GM18505 (cell line): ENCODE measurements around the gene COPS6.
A peak's percentile ranks its signal among the peaks of the same experiment; 100 is the strongest.

Source experiments
- ATAC-seq: cut with Tn5 transposase; IDR thresholded peaks from one replicate; pipeline ENCODE4 v1.9.1; 2021; ENCODE audit not compliant: unreplicated experiment
- POLR2A ChIP-seq: IDR thresholded peaks from 4 replicates; pipeline ENCODE4 v1.6.1; 2011; ENCODE audit warnings: borderline replicate concordance; ENCODE audit not compliant: insufficient read depth, insufficient read length; ENCODE audit errors: extremely low read depth

COPS6 gene

GRCh38 chr7:100088621-100089457 lies at the start of gene COPS6:
Gene COPS6 (plus strand): TSS chr7:100088969. CDS start chr7:100088991, 22 bp downstream.
- TF ChIP-seq POLR2A = peak; percentile 95
- peak; percentile 60 for ATAC-seq

GRCh38 chr7:100040575-100040974 lies 48.2 kb upstream of the COPS6 start:
- no peak for ATAC-seq
- TF ChIP-seq POLR2A = no peak

DNA sequence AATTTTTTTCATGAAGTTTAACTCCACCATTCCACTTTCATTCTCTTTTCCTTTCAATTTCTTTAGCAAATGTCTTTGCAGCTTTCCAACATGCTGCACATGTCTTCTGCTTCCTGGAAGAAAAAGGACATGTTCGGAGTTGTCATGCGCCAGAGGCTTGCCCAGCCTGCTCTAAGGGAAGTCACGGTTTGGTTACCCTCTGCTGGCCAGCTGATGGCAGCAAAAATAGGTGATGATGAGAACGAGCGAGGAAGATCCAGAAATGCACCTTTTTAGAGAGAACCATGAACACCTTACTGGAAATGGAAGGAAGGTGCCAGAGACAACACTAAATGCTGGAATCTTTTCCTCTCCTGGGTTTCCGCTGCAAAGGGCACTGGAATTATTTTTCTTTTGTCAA lies 44.1 kb upstream of the COPS6 start:
- no peak for ATAC-seq
- TF ChIP-seq POLR2A = no peak

- ATAC-seq = no peak
- TF ChIP-seq POLR2A = no peak
Observed at GRCh38 chr7:100048680-100049079, 40.1 kb upstream of the COPS6 start.

DNA sequence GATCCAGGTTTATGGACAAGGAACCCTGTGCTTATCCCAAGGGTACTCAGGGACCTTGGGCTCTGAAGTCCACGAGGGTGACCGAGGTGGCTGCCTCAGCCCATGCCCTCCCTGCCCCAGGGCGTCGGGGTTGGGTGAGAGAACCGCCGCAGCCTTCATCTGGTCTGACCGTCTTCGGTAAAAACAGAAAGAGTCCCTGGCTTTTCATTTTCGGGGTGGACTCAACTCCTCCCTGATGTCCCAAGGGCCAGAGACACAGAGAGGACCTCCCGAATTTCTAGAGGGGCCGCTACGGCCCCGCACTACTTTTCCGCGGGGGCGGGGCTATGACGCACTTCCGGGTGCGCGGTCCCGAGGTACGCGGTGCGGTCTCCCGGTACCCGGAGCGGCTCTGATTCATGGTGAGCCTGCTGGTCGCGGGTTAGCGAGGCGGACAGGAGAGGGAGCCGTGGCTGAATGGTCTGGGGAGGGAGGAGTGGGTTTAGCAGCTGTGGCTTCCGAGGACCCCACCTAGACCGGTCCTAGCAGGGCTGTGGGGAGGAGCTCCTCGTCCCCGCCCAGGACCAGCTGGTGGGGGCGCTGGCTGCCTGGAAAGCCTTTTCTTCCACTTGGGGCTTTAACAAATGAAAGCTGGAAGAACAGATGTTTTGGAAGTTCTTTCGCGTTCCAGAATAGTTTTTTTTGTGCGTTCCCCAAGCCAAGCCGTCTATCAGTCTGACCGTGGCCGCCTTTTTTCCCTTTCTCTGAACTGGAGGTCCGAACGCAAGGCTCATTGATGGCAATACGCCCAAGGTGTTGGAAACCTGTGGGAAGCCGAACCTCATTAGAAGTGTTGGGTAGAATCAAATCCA lies 39.1 kb upstream of the COPS6 start, which contains the start of gene ZSCAN21:
Gene ZSCAN21, plus strand, starts transcription at position 334 of the 851 bp plus-strand sequence. CDS start 7,233 bp downstream, outside the sequence.
- peak; percentile 85 for TF ChIP-seq POLR2A
- ATAC-seq = peak; percentile 70

DNA sequence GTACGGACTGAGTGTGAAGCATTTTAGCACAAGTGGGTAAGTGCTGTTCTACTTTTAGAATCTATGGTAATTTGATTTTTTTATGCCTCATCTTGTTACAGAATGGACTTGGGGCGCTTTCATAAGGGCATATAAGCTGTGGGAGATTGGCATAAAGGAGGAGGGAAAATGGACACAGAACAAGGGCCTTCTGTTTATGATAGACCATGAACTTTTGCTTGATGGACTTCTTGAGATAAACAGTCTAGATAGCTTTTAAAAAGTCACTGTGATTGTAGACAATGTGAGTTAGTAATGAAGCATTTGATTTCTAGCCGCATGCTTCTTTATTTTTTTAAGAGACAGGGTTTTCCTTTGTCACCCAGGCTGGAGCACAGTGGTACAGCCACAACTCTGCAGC lies 37.2 kb upstream of the COPS6 start:
- ATAC-seq = no peak
- no peak for TF ChIP-seq POLR2A

GRCh38 chr7:100053215-100053614 lies 35.6 kb upstream of the COPS6 start:
- ATAC-seq = no peak
- TF ChIP-seq POLR2A = no peak

DNA sequence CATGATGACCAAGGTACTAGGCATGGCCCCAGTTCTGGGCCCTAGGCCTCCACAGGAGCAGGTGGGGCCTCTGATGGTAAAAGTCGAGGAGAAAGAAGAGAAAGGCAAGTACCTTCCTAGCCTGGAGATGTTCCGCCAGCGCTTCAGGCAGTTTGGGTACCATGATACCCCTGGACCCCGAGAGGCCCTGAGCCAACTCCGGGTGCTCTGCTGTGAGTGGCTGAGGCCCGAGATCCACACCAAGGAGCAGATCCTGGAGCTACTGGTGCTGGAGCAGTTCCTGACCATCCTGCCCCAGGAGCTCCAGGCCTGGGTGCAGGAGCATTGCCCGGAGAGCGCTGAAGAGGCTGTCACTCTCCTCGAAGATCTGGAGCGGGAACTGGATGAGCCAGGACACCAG lies 31.8 kb upstream of the COPS6 start:
- ATAC-seq = no peak
- no peak for TF ChIP-seq POLR2A

DNA sequence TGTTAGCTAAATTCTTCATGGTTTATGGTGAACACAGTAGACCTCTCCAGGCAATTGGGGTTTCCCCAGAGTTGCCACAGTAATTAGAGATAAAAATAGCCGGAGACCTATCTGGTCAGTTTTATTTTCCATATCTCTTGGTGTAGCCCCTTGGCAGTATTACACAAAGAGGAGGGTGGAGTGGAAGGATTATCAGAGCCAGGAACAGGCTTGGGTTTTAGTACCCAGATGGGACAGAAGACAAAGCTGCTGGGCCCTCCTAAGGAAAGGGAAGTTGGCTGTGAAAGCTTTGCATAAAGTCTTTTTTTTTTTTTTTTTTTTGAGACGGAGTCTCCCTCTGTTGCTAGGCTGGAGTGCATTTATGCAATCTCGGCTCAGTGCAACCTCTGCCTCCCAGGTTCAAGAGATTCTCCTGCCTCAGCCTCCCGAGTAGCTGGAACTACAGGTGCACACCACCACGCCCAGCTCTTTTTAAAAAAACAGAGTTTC lies 29.5 kb upstream of the COPS6 start:
- TF ChIP-seq POLR2A = no peak
- ATAC-seq = no peak

DNA sequence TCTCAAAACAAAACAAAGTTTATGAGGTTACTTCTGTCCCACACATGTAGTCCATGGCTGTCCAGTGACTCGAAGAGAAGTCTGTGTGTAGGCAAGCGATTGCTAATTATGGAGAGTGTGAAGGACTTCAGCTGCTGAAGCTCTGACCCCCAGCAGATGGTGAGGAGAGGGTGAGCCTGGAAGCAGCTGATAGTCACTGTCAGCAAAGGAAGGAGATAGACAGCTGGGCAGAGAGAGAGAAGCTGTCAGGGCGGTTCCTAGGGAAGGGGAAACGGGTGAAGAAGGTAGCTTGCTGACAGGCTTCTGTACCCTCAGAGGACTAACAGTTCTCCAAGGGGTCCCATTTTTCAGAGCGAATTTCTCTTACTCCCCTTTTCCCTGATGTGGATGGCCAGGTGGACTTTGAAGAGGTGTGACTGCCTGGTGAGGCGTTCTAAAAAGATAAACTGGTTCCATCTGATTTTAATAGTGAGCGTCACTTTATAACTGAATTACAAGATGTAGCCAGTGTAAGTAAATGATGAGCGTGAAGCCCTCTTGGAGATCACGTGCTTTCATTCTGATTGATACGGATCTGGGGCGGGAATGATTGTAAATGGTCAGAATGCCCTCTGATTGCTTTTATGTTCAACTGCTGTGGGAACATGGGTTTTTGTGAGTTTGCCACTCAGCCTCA lies 27.1 kb upstream of the COPS6 start:
- no peak for TF ChIP-seq POLR2A
- no peak for ATAC-seq

DNA sequence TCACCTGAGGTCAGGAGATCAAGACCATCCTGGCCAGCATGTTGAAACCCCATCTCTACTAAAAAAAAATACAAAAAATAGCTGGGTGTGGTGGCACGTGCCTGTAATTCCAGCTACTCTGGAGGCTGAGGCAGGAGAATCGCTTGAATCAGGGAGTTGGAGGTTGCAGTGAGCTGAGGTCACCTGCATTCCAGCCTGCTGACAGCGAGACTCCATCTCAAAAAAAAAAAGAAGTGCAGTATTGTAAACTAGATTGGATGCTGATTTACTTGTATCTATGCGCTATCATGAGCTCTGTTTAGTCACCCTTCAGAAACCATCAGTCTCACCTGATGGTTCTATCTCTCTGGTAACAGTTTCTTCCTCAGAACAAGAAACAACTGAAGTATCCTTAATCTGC lies 25.4 kb upstream of the COPS6 start:
- no peak for TF ChIP-seq POLR2A
- ATAC-seq = no peak

DNA sequence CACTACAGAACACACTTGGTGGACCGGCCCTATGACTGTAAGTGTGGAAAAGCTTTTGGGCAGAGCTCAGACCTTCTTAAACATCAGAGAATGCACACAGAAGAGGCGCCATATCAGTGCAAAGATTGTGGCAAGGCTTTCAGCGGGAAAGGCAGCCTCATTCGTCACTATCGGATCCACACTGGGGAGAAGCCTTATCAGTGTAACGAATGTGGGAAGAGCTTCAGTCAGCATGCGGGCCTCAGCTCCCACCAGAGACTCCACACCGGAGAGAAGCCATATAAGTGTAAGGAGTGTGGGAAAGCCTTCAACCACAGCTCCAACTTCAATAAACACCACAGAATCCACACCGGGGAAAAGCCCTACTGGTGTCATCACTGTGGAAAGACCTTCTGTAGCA lies 24.6 kb upstream of the COPS6 start:
- no peak for TF ChIP-seq POLR2A
- ATAC-seq = no peak
